HL-60 (cell line): ENCODE measurements around the gene XPO1.

Experiments used
- CTCF ChIP-seq: IDR thresholded peaks from one replicate; pipeline ENCODE4 v1.5.1; 2011; ENCODE audit warnings: low read length, control low read depth, inconsistent platforms; ENCODE audit not compliant: insufficient read depth
- GABPA ChIP-seq: IDR thresholded peaks from 2 replicates; pipeline ENCODE4 v1.6.1; 2012; ENCODE audit warnings: low read depth
- POLR2AphosphoS5 ChIP-seq: IDR thresholded peaks from 2 replicates; pipeline ENCODE4 v1.6.1; 2012; ENCODE audit warnings: low read depth
- REST ChIP-seq: IDR thresholded peaks from 2 replicates; pipeline ENCODE4 v1.6.1; 2012; ENCODE audit warnings: low read depth; ENCODE audit not compliant: insufficient replicate concordance

- TF ChIP-seq CTCF (no peak), GABPA (no peak), POLR2AphosphoS5 (no peak), REST (no peak)
Measured at GRCh38 chr2:61448229-61448628, 89.9 kb downstream of the XPO1 start.
